ENCODE results near the gene SLAIN1.

GRCh38 chr13:77725071-77725470, 27.6 kb downstream of the SLAIN1 start:
- TF ChIP-seq ELK1 (IDR thresholded peaks at IDR 0.05; ENCODE audit: borderline replicate concordance, low read depth, low read length) (no peak), CTCF (conservative IDR thresholded peaks at IDR 0.05; ENCODE audit: low read depth, low read length) (no peak), RCOR1 (IDR thresholded peaks at IDR 0.05; ENCODE audit: insufficient replicate concordance, low read length) (no peak), POLR2A (IDR thresholded peaks at IDR 0.05; ENCODE audit: low read depth, low read length) (no peak), FOS (IDR thresholded peaks at IDR 0.05; ENCODE audit: low read depth, low read length) (no peak), USF2 (IDR thresholded peaks at IDR 0.05; ENCODE audit: low read depth, low read length) (no peak), RAD21 (IDR thresholded peaks at IDR 0.05; ENCODE audit: low read length) (no peak), CHD1 (IDR thresholded peaks at IDR 0.05; ENCODE audit: low read depth, low read length) (no peak), RFX5 (IDR thresholded peaks at IDR 0.05; ENCODE audit: low read depth, low read length) (no peak), MAFK (IDR thresholded peaks at IDR 0.05; ENCODE audit: low read depth, low read length) (no peak), SMC3 (IDR thresholded peaks at IDR 0.05; ENCODE audit: low read depth, low read length) (no peak), NFE2L2 (IDR thresholded peaks at IDR 0.05; ENCODE audit: low read depth, low read length) (no peak), CEBPB (IDR thresholded peaks at IDR 0.05; ENCODE audit: low read depth, low read length) (no peak), MAZ (IDR thresholded peaks at IDR 0.05; ENCODE audit: borderline replicate concordance, low read depth, low read length) (no peak)
